ENCODE results near the gene CRY2.
"Not testable (repeated sequence)": the region's sequence is repeated elsewhere in the genome, so short reads cannot be mapped to it uniquely, and the experiment has no call there.

The CRY2 gene

DNA sequence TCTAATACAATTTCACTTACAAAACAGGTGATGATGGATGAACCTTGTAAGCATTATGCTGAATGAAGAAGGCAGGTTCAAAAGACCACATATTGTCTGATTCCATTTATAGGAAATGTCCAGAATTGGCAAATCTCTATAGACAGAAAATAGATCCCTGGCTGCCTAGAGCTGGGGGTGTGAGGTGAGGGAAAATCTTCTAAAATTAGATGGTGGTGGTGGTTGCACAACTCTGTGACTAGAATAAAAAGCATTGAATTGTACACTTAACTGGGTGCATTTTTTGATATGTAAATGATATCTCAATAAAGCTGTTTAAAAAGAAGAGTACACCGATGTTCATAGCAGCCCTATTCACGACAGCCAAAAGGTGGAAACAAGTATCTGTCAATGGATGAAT is 16.7 kb upstream of the CRY2 start:
- Mint-ChIP-seq H3K27ac (no peak overlapping the region), H3K27me3 (peaks cover 32% of the 10 kb centered on the region), H3K4me3 (no peak overlapping the region), H3K4me1 (no peaks in the 10 kb centered on the region), H3K36me3 (no peaks in the 10 kb centered on the region), H3K9me3 (no peaks in the 10 kb centered on the region)
- no peak for ATAC-seq

DNA sequence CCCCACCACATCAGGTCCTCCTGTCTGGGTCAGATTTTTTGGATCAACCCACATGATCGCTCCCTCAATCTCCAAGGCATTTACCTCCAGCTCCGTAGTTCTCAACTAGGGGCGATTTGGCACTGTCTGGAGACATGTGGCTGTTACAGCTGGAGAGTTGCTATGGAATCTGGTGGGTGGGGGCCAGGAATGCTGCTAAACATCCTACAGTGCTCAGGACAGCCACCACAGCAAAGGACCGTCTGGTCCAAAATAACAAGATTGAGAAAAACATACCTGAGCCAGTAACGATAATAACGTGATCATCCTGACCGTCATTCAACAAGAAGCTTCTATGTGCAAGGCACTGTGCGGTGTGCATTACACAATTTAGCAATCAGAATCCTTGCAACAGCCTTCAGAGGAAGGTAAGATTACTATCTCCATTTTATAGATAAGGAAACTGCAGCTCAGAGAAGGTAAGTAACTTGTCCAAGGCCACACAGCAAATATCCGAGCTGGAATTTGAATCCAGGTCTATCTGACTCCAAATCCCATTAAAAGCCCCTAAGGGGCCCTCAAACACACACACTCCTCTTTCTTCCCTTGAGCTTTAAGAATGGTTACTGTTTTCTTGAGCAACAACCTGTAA is 14.3 kb upstream of the CRY2 start:
- H3K27ac Mint-ChIP-seq = no peak overlapping the region

DNA sequence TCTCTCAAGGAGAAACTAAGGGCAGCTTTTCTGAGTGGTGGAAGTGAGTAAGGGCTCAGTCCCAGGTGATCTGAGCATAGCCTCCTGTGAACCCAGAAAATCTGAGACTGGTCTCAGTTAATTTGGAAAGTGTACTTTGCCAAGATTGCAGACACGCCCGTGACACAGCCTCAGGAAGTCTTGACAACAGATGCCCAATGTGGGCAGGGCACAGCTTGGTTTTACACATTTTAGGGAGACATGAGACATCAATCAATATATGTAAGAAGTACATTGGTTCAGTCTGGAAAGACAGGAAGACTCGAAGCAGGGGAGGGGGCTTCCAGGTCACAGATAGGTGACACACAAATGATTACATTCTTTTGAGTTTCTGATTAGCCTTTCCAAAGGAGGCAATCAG is 13.5 kb upstream of the CRY2 start:
- H3K27me3 Mint-ChIP-seq = peaks cover 8% of the 10 kb centered on the region
- peak overlapping the region; percentile 55 for H3K27ac Mint-ChIP-seq
- no peaks in the 10 kb centered on the region for H3K36me3 Mint-ChIP-seq
- peaks cover 8% of the 10 kb centered on the region for H3K4me1 Mint-ChIP-seq
- H3K4me3 Mint-ChIP-seq = no peak overlapping the region
- ATAC-seq = no peak
- H3K9me3 Mint-ChIP-seq = no peaks in the 10 kb centered on the region

More for the DNA sequence above, 14.3 kb upstream of the CRY2 start:
- H3K4me1 Mint-ChIP-seq = peaks cover 8% of the 10 kb centered on the region
- no peak for ATAC-seq
- H3K4me3 Mint-ChIP-seq = no peak overlapping the region
- H3K27me3 Mint-ChIP-seq = peaks cover 15% of the 10 kb centered on the region
- H3K36me3 Mint-ChIP-seq = no peaks in the 10 kb centered on the region
- no peaks in the 10 kb centered on the region for H3K9me3 Mint-ChIP-seq

DNA sequence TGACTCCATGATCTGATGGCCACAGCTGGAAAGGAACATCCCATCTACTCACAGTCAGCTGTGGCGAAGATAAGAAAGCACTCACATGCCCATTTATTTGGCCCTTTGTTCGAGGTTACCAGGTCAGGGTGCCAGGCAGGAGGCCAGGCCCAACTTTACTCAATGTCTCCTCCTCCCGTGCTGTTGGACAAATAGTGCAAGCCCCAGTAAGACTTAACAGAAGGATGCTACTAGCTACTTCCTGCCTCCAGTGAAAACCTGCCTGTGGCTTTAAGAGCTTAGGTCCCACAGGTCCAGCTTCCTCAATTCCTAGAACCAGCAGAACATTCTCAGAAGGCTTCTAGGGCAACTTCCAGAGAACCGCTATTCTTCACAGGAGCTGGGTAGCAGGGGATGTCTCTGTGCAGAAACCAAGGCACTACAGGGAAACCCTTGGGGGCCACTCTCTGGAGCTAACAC is 12.9 kb upstream of the CRY2 start:
- H3K27ac Mint-ChIP-seq = no peak overlapping the region
- H3K9me3 Mint-ChIP-seq = no peaks in the 10 kb centered on the region
- H3K4me1 Mint-ChIP-seq = peaks cover 8% of the 10 kb centered on the region
- H3K36me3 Mint-ChIP-seq = no peaks in the 10 kb centered on the region
- no peak for ATAC-seq
- H3K27me3 Mint-ChIP-seq = peaks cover 8% of the 10 kb centered on the region
- no peak overlapping the region for H3K4me3 Mint-ChIP-seq

DNA sequence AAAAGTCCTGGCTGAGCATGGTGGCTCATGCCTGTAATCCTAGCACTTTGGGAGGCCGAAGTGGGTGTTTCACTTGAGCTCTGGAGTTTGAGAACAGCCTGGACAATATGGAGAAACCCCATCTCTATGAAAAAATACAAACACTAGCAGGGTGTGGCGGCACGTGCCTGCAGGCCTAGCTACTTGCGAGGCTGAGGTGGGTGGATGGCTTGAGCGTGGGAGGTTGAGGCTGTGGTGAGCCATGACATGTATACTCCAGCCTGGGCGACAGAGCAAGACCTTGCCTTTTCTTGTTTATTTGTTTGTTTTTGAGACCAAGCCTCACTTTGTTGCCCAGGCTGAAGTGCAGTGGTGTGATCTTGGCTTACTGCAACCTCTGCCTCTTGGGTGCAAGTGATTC is 8.1 kb upstream of the CRY2 start:
- Mint-ChIP-seq H3K4me3 (no peak overlapping the region), H3K36me3 (no peaks in the 10 kb centered on the region), H3K27ac (no peak overlapping the region), H3K4me1 (peaks cover 20% of the 10 kb centered on the region), H3K9me3 (no peaks in the 10 kb centered on the region), H3K27me3 (no peaks in the 10 kb centered on the region)
- ATAC-seq = no peak

DNA sequence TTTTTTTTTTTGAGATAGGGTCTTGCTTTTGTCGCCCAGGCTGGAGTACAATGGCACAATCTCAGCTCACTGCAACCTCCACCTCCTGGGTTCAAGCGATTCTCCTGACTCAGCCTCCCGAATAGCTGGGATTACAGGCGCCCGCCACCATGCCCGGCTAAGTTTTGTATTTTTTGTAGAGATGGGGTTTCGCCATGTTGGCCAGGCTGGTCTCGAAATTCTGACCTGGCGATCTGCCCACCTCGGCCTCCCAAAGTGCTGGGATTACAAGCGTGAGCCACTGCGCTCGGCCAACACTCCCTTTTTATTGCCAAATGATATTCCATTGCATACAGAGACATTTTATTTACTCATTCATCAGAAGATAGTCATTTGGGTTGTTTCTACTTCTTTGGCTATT is 7.0 kb upstream of the CRY2 start:
- not testable (repeated sequence) for H3K36me3 Mint-ChIP-seq, ATAC-seq, H3K9me3 Mint-ChIP-seq, H3K27me3 Mint-ChIP-seq, H3K27ac Mint-ChIP-seq, H3K4me3 Mint-ChIP-seq
- peaks cover 22% of the 10 kb centered on the region for H3K4me1 Mint-ChIP-seq

DNA sequence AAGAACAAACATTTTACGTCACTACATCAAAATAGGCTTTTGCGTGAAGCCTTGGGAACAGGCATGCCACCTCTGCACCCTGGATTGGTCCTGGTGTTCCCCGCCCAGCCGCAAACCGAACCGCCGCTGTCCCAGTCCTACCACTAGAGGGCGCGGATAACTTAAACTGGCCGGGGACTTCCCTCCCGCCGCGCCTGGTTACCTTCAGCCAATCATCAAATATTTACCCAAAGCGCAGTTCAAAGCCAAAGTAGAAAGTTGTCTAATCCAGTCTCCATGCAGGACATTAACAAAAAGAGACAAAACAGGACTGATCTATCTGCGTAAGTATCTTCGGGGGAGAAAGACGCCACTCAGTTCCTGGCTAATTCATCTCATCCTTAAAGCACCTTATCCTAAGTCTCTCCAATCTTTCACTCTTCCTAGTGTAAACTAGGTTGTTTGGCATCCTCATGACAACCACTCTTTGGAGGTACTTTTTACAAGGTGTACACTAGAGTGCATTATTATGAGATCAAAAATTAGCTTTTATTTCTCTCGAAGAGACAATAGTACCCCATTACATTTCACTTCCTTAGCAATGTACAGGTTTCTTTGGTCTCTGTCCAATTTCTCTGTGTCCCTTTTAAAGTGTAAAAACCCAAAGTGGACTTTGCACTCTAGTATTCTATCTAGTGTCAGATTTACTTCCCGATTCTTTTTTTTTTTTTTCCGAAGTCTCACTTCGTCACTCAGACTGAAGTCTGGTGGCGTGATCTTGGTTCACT is 3.9 kb upstream of the CRY2 start:
- peaks cover 36% of the 10 kb centered on the region for H3K4me1 Mint-ChIP-seq
- H3K4me3 Mint-ChIP-seq = peak overlapping the region; percentile 52
- peak; percentile 24 for ATAC-seq
- H3K36me3 Mint-ChIP-seq = no peaks in the 10 kb centered on the region
- no peaks in the 10 kb centered on the region for H3K9me3 Mint-ChIP-seq
- H3K27me3 Mint-ChIP-seq = no peaks in the 10 kb centered on the region
- H3K27ac Mint-ChIP-seq = peak overlapping the region; percentile 67

DNA sequence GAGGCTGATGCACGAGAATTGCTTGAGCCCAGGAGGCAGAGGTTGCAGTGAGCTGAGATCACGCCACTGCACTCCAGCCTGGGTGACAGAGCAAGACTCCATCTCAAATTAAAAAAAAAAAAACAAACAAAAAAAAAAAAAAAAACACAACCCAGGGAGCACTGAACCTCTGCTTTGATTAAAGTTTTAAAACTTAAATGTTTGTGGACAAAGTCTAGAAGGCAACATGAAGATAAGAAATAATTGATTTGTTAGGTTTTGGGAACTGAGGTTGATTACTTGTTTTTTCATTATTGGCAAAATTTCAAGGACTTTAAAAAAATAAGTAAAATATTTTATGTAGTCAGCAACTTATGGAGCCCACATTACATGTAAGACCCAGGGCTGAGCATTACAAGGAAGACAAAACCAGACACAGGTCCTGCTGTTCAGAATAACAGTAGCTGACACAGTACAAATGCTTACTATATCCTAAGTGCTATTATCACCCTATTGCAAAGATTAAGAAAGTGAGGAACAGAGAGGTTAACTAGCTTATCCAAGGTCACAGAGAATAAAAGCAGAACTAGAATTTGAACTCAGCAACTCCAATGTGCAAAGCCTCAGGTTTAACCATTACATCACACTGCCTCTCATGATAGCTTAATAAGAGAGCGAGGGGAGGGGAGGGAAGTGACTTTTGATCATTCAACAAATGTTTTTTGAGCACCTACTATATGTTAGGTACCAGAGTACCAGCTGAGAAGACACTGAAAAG is 2.3 kb upstream of the CRY2 start:
- Mint-ChIP-seq H3K4me3 (no peak overlapping the region), H3K9me3 (no peaks in the 10 kb centered on the region), H3K27ac (peak overlapping the region; percentile 90), H3K36me3 (no peaks in the 10 kb centered on the region), H3K27me3 (no peaks in the 10 kb centered on the region), H3K4me1 (peaks cover 48% of the 10 kb centered on the region)
- no peak for ATAC-seq

DNA sequence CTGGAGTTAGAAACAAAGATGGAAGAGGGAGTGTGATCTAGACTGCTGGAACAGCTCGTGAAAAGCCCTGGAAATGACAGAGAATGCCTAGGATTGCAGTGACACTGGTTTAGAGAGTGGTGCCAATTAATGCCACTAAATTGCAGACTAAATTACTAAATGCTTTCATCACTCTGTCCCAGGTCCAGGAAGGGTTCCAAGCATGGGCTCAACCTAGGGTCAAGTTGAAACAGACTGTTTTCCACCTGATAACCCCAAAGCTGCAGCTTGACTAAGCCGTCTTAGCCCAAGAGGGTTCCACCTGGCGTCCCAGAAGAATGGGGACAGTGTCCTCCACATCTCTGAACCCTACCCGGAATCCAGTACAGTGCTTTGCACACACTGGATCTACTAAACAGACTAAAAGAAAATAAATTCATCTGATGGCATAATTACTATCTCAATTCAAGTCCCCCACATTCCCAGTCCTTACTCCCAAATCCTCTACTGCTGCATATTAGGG is 1.1 kb upstream of the CRY2 start:
- no peak for ATAC-seq
- Mint-ChIP-seq H3K4me3 (peak overlapping the region; percentile 78), H3K27ac (peak overlapping the region; percentile 90), H3K36me3 (no peaks in the 10 kb centered on the region), H3K27me3 (no peaks in the 10 kb centered on the region), H3K4me1 (peaks cover 60% of the 10 kb centered on the region), H3K9me3 (no peaks in the 10 kb centered on the region)

DNA sequence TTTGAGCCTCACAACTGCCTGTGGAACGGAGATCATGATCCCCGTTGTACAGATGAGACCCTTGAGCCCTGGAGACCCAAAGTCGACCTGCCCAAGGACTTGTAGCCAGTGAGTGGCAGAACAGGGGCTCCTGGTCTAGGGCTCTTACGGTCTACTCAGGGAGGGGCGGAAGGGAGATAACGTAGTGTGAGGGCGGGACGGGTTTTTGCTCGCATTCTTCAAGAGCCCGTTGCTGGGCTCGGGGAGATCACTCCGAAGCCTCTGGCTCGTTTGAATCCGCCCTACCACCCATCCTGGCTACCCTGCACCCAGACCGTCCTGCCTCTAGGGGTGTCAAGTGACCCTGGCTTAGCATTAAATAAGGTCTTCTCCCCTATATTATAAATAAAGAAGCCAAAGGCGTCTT is 639 bp downstream of the CRY2 start:
- Mint-ChIP-seq H3K9me3 (no peaks in the 10 kb centered on the region), H3K4me1 (peaks cover 73% of the 10 kb centered on the region), H3K27me3 (no peaks in the 10 kb centered on the region), H3K27ac (peak overlapping the region; percentile 90), H3K36me3 (no peaks in the 10 kb centered on the region), H3K4me3 (peak overlapping the region; percentile 78)
- ATAC-seq = peak; percentile 9

DNA sequence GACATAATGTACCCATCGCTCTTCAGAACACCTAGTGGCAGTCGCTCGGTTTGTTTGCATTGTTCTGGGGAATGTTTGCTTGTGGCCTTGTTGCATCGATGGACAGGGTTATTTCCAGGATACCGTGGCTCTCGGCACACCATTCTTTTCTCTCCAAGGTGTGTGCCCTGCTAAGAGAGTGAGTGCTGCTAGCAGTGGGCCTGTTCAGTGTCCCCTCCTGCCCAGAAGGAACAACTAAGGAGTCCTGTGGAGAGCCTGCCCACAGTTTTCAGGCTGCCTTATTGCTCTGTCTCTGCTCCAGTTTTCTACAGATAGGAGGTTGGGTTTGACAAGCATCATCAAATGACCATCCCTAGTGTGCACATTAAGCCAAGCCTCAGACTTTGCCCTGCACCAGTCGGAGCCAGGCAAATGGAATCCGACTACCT is 1.4 kb downstream of the CRY2 start:
- Mint-ChIP-seq H3K4me3 (peak overlapping the region; percentile 78), H3K27ac (no peak overlapping the region), H3K9me3 (no peaks in the 10 kb centered on the region), H3K4me1 (peaks cover 66% of the 10 kb centered on the region), H3K27me3 (no peaks in the 10 kb centered on the region), H3K36me3 (no peaks in the 10 kb centered on the region)
- no peak for ATAC-seq

DNA sequence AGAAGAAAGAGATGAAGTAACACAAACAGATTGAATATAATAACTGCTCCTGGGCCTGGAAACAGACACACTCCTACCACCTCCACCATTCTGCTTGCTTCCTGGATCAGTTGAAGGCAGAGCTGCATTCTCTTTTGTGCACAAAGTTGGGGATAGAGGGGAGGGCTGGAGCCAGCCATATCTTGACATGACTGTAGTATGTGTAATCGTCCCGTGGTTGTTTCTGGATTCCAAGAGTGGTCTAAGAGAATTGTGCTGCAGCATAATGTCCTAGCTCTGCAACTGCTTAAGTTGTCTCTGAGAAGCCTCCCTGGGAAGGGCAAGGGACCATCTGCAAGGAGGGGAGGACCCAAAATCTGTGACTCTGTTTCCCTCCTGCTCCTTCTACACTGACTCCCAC is 3.2 kb downstream of the CRY2 start:
- no peaks in the 10 kb centered on the region for H3K36me3 Mint-ChIP-seq
- no peak overlapping the region for H3K27ac Mint-ChIP-seq
- H3K4me3 Mint-ChIP-seq = peak overlapping the region; percentile 38
- H3K9me3 Mint-ChIP-seq = no peaks in the 10 kb centered on the region
- no peaks in the 10 kb centered on the region for H3K27me3 Mint-ChIP-seq
- ATAC-seq = no peak
- peaks cover 68% of the 10 kb centered on the region for H3K4me1 Mint-ChIP-seq

DNA sequence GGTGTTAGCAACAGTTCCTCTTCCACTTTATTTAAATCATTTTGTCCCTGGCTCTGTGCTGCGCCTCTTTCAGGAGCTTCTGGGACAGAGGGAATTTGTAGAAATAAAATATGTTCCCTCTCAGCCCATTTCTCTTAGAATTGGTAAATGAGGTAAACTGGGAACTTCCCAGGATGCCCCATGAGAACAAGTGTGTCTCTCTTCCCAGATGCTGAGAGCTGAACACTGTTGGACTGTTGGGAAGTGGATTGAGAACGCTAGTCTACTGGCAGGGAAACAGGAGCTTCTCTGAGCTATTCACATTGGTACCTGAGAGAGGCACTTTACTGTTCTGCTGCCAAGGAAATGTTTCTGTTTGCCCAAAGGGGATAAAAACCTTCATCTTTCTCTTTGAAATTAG is 4.0 kb downstream of the CRY2 start:
- ATAC-seq = no peak
- H3K27ac Mint-ChIP-seq = no peak overlapping the region
- no peak overlapping the region for H3K4me3 Mint-ChIP-seq
- H3K9me3 Mint-ChIP-seq = no peaks in the 10 kb centered on the region
- H3K4me1 Mint-ChIP-seq = peaks cover 60% of the 10 kb centered on the region
- H3K36me3 Mint-ChIP-seq = no peaks in the 10 kb centered on the region
- H3K27me3 Mint-ChIP-seq = no peaks in the 10 kb centered on the region

DNA sequence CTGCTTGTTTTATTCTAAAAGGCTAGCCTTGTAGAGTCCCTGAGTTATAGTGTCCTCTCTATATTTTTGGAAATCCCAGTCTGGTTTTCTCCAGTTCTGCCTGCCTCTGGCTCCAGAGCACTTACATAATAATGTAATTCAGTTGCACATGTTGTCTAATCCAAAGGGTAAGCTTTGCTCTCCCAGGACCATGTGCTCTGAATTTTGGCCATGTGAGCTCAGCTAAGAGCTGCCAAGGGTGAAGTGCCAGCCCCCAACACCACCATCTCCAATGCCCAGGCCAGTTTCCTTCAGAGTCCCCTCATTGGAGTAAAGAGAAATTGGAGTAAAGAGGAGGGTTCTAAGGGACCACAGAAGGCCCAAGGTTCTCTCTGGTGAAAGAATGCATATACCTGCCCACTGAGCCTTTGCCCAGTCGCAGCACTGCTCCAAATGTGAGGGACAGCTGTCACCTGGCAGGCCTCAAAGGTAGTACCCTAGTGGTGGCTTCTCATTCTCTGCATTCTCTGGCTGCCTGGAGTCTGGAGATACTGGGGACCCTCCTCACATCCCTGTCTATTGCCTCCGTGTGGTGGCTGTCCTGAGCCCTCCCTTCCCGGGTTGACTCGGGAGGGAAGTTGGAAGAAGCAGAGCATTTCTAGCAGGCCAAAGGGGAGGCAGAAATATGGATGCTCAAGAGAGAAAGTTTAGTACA is 4.9 kb downstream of the CRY2 start:
- H3K9me3 Mint-ChIP-seq = no peaks in the 10 kb centered on the region
- H3K4me1 Mint-ChIP-seq = peaks cover 56% of the 10 kb centered on the region
- H3K27me3 Mint-ChIP-seq = no peaks in the 10 kb centered on the region
- ATAC-seq = no peak
- H3K4me3 Mint-ChIP-seq = peak overlapping the region; percentile 24
- peak overlapping the region; percentile 44 for H3K27ac Mint-ChIP-seq
- peaks cover 6% of the 10 kb centered on the region for H3K36me3 Mint-ChIP-seq

DNA sequence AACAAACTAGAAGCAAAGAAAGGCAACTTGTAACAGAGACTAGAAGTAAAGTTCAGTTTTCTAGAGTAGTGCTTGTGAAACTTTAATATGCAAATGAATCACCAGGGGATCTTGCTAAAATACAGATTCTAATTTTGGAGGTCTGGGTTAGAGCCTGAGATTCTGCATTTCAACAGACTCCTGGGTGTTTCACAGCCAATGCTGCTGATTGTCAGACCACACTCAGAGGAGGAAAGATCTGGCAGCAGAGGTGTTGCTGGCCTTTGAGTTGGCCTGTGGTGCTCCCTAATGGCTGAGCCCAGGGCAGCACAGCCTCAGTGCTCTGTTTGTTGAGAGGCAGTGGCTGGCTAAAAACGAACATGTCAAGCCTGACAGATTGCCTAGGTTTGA is 5.4 kb downstream of the CRY2 start:
- peaks cover 60% of the 10 kb centered on the region for H3K4me1 Mint-ChIP-seq
- peak overlapping the region; percentile 44 for H3K27ac Mint-ChIP-seq
- no peak overlapping the region for H3K4me3 Mint-ChIP-seq
- ATAC-seq = peak; percentile 58
- no peaks in the 10 kb centered on the region for H3K27me3 Mint-ChIP-seq
- H3K36me3 Mint-ChIP-seq = peaks cover 10% of the 10 kb centered on the region
- no peaks in the 10 kb centered on the region for H3K9me3 Mint-ChIP-seq

All from stimulated activated memory B cell treated with anti-CD40 and anti-IgM and Interleukin-4, amounts not matched to agents 10 μg/mL and 1 μg/mL and 100 μg/mL, for 72 hours (primary cell).